Panc1 (cell line): ENCODE measurements around the gene TBC1D24.

Experiments used
- CTCF ChIP-seq: fragments of 450-650 bp; IDR thresholded peaks from 2 replicates; pipeline ENCODE4 v1.5.1; 2017; ENCODE audit warnings: mild to moderate bottlenecking
- POLR2AphosphoS5 ChIP-seq: IDR thresholded peaks from 2 replicates; pipeline ENCODE4 v1.6.1; 2012; ENCODE audit warnings: mild to moderate bottlenecking, low read depth, low read length, moderate library complexity
- REST ChIP-seq, 2 experiments: IDR thresholded peaks; 2 replicates each; pipeline ENCODE4 v1.6.1; 2011 to 2012; ENCODE audit warnings: low read depth in 2 of 2, control low read depth in 1 of 2, low read length in 1 of 2, mild to moderate bottlenecking in 1 of 2, moderate library complexity in 1 of 2; ENCODE audit not compliant: insufficient read depth in 1 of 2
- SIN3A ChIP-seq: IDR thresholded peaks from 2 replicates; pipeline ENCODE4 v1.6.1; 2012; ENCODE audit warnings: low read depth, mild to moderate bottlenecking, low read length, moderate library complexity, borderline replicate concordance; ENCODE audit not compliant: insufficient read depth

- no peak for TF ChIP-seq CTCF
- no peak for TF ChIP-seq REST (IDR thresholded peaks at IDR 0.05; ENCODE audit: insufficient read depth in 1 of 2, low read depth in 2 of 2, low read length in 1 of 2)
- no peak for TF ChIP-seq POLR2AphosphoS5
- no peak for TF ChIP-seq SIN3A
Observed at GRCh38 chr16:2476741-2477140, 1.8 kb downstream of the TBC1D24 start.
